Activated CD8-positive, alpha-beta T cell treated with anti-CD3 and anti-CD28 coated beads, Interleukin-2, amount 10 ng/mL, durations not matched to agents 7 days and 5 days (primary cell): Measurements from ENCODE around the gene DOCK4. TPM values are rescaled to one million over a fixed set of nuclear protein-coding genes. Genes with fewer than 3 reads are reported as not detected.

Experiments
- ATAC-seq: fragments of 150-1000 bp; cut with Tn5 transposase; one replicate; pipeline ENCODE4 v1.10.0; 2021; ENCODE audit warnings: moderate library complexity
- CTCF ChIA-PET: fragments of 350-600 bp; sonication (Branson Sonifier 250); formaldehyde crosslinking; loops from one replicate; lab custom pipeline; 2021; ENCODE audit warnings: antibody characterized with exemption; lab: Charles Lee
- POLR2A ChIA-PET: fragments of 350-600 bp; sonication (Branson Sonifier 250); formaldehyde crosslinking; loops from one replicate; lab custom pipeline; 2021; ENCODE audit warnings: antibody characterized with exemption; lab: Charles Lee
- DNase-seq: peaks from one replicate; pipeline ENCODE4 v3.0.0-alpha.2; 2020
- H3K27ac Mint-ChIP-seq: one replicate; pipeline ENCODE4 v1.8.0; 2021; ENCODE audit warnings: mild to moderate bottlenecking, mixed read lengths
- H3K27me3 Mint-ChIP-seq: one replicate; pipeline ENCODE4 v1.8.0; 2021; ENCODE audit warnings: low read depth, mixed read lengths
- H3K36me3 Mint-ChIP-seq: one replicate; pipeline ENCODE4 v1.8.0; 2021; ENCODE audit warnings: low read depth, mixed read lengths
- H3K4me1 Mint-ChIP-seq: one replicate; pipeline ENCODE4 v1.8.0; 2021; ENCODE audit warnings: low read depth, mixed read lengths
- H3K4me3 Mint-ChIP-seq: one replicate; pipeline ENCODE4 v1.8.0; 2021; ENCODE audit warnings: mild to moderate bottlenecking, mixed read lengths
- H3K9me3 Mint-ChIP-seq: one replicate; pipeline ENCODE4 v1.8.0; 2022; ENCODE audit warnings: mixed read lengths; ENCODE audit not compliant: insufficient read depth
- total RNA-seq, 2 experiments: library from RNA; stranded (reverse); gene quantifications; one replicate each; pipeline ENCODE4 v1.2.3, GENCODE V29; 2021

The DOCK4 gene
- total RNA-seq, 2 experiments from 2014 or later, result 0.10 to 0.18 TPM

GRCh38 chr7:111740942-111741341, 465.3 kb downstream of the DOCK4 start:
- H3K4me3 Mint-ChIP-seq, result no peak overlapping the region
- no peaks in the 10 kb centered on the region for H3K4me1 Mint-ChIP-seq
- H3K9me3 Mint-ChIP-seq, result no peaks in the 10 kb centered on the region
- H3K27me3 Mint-ChIP-seq, result no peaks in the 10 kb centered on the region
- H3K36me3 Mint-ChIP-seq, result no peaks in the 10 kb centered on the region
- ChIA-PET CTCF (interaction anchor here (1.0 to 1.6 kb wide), 5 partner anchors 13 to 757 kb away, joined by 3 to 7 read pairs (median 4); no protein-coding TSS in a partner anchor), POLR2A (no interaction called here)
- no peak for DNase-seq
- H3K27ac Mint-ChIP-seq, result no peak overlapping the region
- ATAC-seq, result no peak

GRCh38 chr7:111736552-111736874, 469.7 kb downstream of the DOCK4 start:
- no peaks in the 10 kb centered on the region for H3K9me3 Mint-ChIP-seq
- DNase-seq (no peak), ATAC-seq (no peak)
- no peak overlapping the region for H3K4me3 Mint-ChIP-seq
- H3K27ac Mint-ChIP-seq, result no peak overlapping the region
- peaks cover 1% of the 10 kb centered on the region for H3K27me3 Mint-ChIP-seq
- no peaks in the 10 kb centered on the region for H3K36me3 Mint-ChIP-seq
- no peaks in the 10 kb centered on the region for H3K4me1 Mint-ChIP-seq
- POLR2A ChIA-PET, result no interaction called here
- CTCF ChIA-PET, result interaction anchor here (0.6 to 1.5 kb wide), 7 partner anchors 9 to 1892 kb away, joined by 3 to 6 read pairs (median 4); no protein-coding TSS in a partner anchor

DNA sequence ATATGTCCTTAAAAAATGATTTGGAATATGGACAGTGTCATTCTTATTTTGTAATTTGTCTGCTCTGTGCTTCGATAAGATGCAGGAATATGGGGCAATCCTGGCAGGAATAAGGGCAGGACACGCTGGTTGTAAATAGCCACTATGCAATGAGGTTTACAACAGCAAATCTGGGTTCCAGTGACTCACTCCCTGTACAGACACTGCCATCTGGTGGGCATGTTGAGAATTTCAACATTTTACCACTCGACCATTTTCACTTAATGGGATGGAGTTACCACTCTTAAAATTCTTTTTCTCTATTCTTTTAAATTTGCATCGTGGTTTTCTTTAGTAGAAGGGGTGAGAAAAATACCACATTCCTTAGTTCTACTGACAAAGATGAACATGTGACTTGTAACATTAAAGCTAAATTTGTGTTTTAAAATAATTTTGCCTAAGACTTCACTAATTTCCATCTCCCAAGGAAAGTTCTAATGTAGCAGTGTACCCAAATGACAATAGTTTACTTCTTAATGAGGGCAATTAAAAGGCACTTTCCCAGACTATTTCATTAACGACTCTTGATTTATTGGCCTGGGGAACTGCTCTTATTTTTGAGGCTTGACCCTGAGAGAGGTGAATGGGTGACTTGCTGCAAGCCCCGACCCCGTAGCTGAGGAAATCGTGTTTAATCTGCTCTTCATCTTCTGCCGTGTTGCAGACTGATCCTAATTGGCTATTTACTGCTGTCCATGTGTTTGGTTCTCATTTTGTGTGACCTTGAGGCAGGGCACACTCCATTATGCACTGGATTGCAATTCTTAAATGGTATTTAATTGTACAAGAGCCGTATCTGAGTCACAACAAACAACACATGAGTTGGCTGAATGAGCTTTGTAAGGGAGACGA, 470.3 kb downstream of the DOCK4 start:
- ChIA-PET POLR2A (no interaction called here), CTCF (interaction anchor here (0.6 to 1.5 kb wide), 7 partner anchors 8 to 1891 kb away, joined by 3 to 6 read pairs (median 4); no protein-coding TSS in a partner anchor)
- H3K4me3 Mint-ChIP-seq, result no peak overlapping the region
- H3K36me3 Mint-ChIP-seq, result no peaks in the 10 kb centered on the region
- DNase-seq (peak; percentile 69), ATAC-seq (no peak)
- no peak overlapping the region for H3K27ac Mint-ChIP-seq
- no peaks in the 10 kb centered on the region for H3K9me3 Mint-ChIP-seq
- H3K4me1 Mint-ChIP-seq, result no peaks in the 10 kb centered on the region
- H3K27me3 Mint-ChIP-seq, result peaks cover 1% of the 10 kb centered on the region

GRCh38 chr7:111734954-111735660, 471.1 kb downstream of the DOCK4 start:
- ChIA-PET POLR2A (no interaction called here), CTCF (interaction anchor here (0.8 to 1.5 kb wide), 3 partner anchors 8 to 13 kb away, joined by 3 to 6 read pairs (median 4); no protein-coding TSS in a partner anchor)
- H3K27ac Mint-ChIP-seq, result no peak overlapping the region

GRCh38 chr7:111732923-111733322, 473.3 kb downstream of the DOCK4 start:
- Mint-ChIP-seq H3K27me3 (peaks cover 1% of the 10 kb centered on the region), H3K27ac (no peak overlapping the region), H3K4me1 (no peaks in the 10 kb centered on the region), H3K4me3 (no peak overlapping the region), H3K36me3 (no peaks in the 10 kb centered on the region), H3K9me3 (no peaks in the 10 kb centered on the region)
- CTCF ChIA-PET, result no interaction called here
- POLR2A ChIA-PET, result no interaction called here
- no peak for DNase-seq
- no peak for ATAC-seq

More at GRCh38 chr7:111734954-111735660, 471.1 kb downstream of the DOCK4 start:
- ATAC-seq (no peak), DNase-seq (no peak)
- no peak overlapping the region for H3K4me3 Mint-ChIP-seq
- H3K36me3 Mint-ChIP-seq, result no peaks in the 10 kb centered on the region
- H3K9me3 Mint-ChIP-seq, result no peaks in the 10 kb centered on the region
- no peaks in the 10 kb centered on the region for H3K4me1 Mint-ChIP-seq
- peaks cover 1% of the 10 kb centered on the region for H3K27me3 Mint-ChIP-seq

- POLR2A ChIA-PET, result no interaction called here
- no peak for ATAC-seq
- CTCF ChIA-PET, result interaction anchor here (1.5 kb wide), 1 partner anchor 9 kb away, joined by 3 read pairs; no protein-coding TSS in a partner anchor
- Mint-ChIP-seq H3K27me3 (peaks cover 1% of the 10 kb centered on the region), H3K9me3 (no peaks in the 10 kb centered on the region), H3K4me1 (no peaks in the 10 kb centered on the region), H3K4me3 (no peak overlapping the region), H3K36me3 (no peaks in the 10 kb centered on the region), H3K27ac (no peak overlapping the region)
- DNase-seq, result no peak
These were observed 475.5 kb downstream of the DOCK4 start for GRCh38 chr7:111730476-111731300.

GRCh38 chr7:111730057-111730456, 476.1 kb downstream of the DOCK4 start:
- ChIA-PET POLR2A (no interaction called here), CTCF (interaction anchor here (1.5 kb wide), 1 partner anchor 9 kb away, joined by 3 read pairs; no protein-coding TSS in a partner anchor)
- no peak for ATAC-seq
- Mint-ChIP-seq H3K9me3 (no peaks in the 10 kb centered on the region), H3K27ac (no peak overlapping the region), H3K36me3 (no peaks in the 10 kb centered on the region), H3K27me3 (no peaks in the 10 kb centered on the region), H3K4me1 (no peaks in the 10 kb centered on the region), H3K4me3 (no peak overlapping the region)
- no peak for DNase-seq

- H3K4me3 Mint-ChIP-seq, result no peak overlapping the region
- no peak overlapping the region for H3K27ac Mint-ChIP-seq
- no peak for ATAC-seq
These were observed 476.7 kb downstream of the DOCK4 start for GRCh38 chr7:111729483-111729882.

DNA sequence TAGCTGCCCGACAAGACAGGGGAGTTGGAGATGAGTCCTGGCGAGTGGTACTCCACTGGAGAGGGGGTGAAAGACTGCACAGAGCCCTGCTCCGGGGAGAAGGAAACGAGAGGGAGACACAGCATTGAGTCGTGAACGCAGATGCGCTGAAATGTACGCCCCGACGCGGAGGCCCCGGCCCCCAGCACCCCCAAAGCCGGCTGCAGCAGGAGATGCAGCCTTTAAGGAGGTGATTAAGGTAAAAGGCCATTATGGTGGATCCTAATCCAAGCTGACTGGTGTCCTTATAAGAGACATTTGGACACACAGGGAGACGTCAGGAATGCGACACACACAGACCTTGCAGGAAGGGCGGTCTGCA, 477.6 kb downstream of the DOCK4 start:
- Mint-ChIP-seq H3K27me3 (no peaks in the 10 kb centered on the region), H3K27ac (no peak overlapping the region), H3K9me3 (no peaks in the 10 kb centered on the region), H3K4me1 (no peaks in the 10 kb centered on the region), H3K36me3 (no peaks in the 10 kb centered on the region), H3K4me3 (no peak overlapping the region)
- no peak for ATAC-seq
- ChIA-PET CTCF (no interaction called here), POLR2A (no interaction called here)
- no peak for DNase-seq

More at GRCh38 chr7:111729483-111729882, 476.7 kb downstream of the DOCK4 start:
- no peak for DNase-seq
- no peaks in the 10 kb centered on the region for H3K36me3 Mint-ChIP-seq
- H3K4me1 Mint-ChIP-seq, result no peaks in the 10 kb centered on the region
- ChIA-PET CTCF (interaction anchor here (1.5 kb wide), 1 partner anchor 10 kb away, joined by 3 read pairs; no protein-coding TSS in a partner anchor), POLR2A (no interaction called here)
- no peaks in the 10 kb centered on the region for H3K27me3 Mint-ChIP-seq
- H3K9me3 Mint-ChIP-seq, result no peaks in the 10 kb centered on the region

GRCh38 chr7:111727905-111728634, 478.1 kb downstream of the DOCK4 start:
- CTCF ChIA-PET, result interaction anchor here (1.0 to 1.5 kb wide), 2 partner anchors 8 to 13 kb away, joined by 4 read pairs; no protein-coding TSS in a partner anchor
- DNase-seq, result no peak
- no peak overlapping the region for H3K4me3 Mint-ChIP-seq
- H3K9me3 Mint-ChIP-seq, result no peaks in the 10 kb centered on the region
- peaks cover 2% of the 10 kb centered on the region for H3K27me3 Mint-ChIP-seq
- ATAC-seq, result no peak
- POLR2A ChIA-PET, result no interaction called here
- no peak overlapping the region for H3K27ac Mint-ChIP-seq
- no peaks in the 10 kb centered on the region for H3K4me1 Mint-ChIP-seq
- no peaks in the 10 kb centered on the region for H3K36me3 Mint-ChIP-seq

- DNase-seq, result no peak
- H3K27me3 Mint-ChIP-seq, result peaks cover 2% of the 10 kb centered on the region
- H3K27ac Mint-ChIP-seq, result no peak overlapping the region
- H3K4me1 Mint-ChIP-seq, result no peaks in the 10 kb centered on the region
- ChIA-PET POLR2A (no interaction called here), CTCF (no interaction called here)
- no peak for ATAC-seq
- no peaks in the 10 kb centered on the region for H3K9me3 Mint-ChIP-seq
- no peaks in the 10 kb centered on the region for H3K36me3 Mint-ChIP-seq
- no peak overlapping the region for H3K4me3 Mint-ChIP-seq
These were observed 487.3 kb downstream of the DOCK4 start for GRCh38 chr7:111718886-111719285.
